ENCODE results near the gene NLRP6. TPM values are rescaled to one million over a fixed set of nuclear protein-coding genes. Genes with fewer than 3 reads are reported as not detected.

The NLRP6 gene
- total and polyA plus RNA-seq, 2 donors from 2014 or later, result 0.32 to 1.6 TPM

GRCh38 chr11:241634-242033 lies 36.6 kb upstream of the NLRP6 start:
- no peak for TF ChIP-seq CTCF (IDR thresholded peaks at IDR 0.05; ENCODE audit: borderline replicate concordance, extremely low read depth, insufficient read depth)
- Histone ChIP-seq H3K9ac (ENCODE audit: low read length in 3 of 3) (no peak overlapping the region), H3K4me3 (ENCODE audit: low read length in 3 of 3) (no peak overlapping the region), H3K36me3 (ENCODE audit: control insufficient read depth in 2 of 3, insufficient read depth in 3 of 3, low read length in 3 of 3) (peaks cover 9 to 14% (median 13%) of the 10 kb centered on the region in 3 donors), H3K4me1 (ENCODE audit: control insufficient read depth in 2 of 3, insufficient read depth in 2 of 3, low read depth in 1 of 3, low read length in 3 of 3) (peaks cover 0 to 12% (median 6%) of the 10 kb centered on the region in 3 donors), H3K9me3 (ENCODE audit: control insufficient read depth in 2 of 3, insufficient read depth in 1 of 3, low read length in 3 of 3) (no peaks in the 10 kb centered on the region), H3K27me3 (ENCODE audit: control insufficient read depth, insufficient read depth, low read length) (no peaks in the 10 kb centered on the region), H3K27ac (ENCODE audit: low read depth in 2 of 2, low read length in 2 of 2) (no peak overlapping the region)
- FAIRE-seq (no peak), DNase-seq (no peak)
- intact Hi-C loops (cut with DNase I), result no loop called here

- intact Hi-C loops (cut with DNase I), result no loop called here
Observed at GRCh38 chr11:244376-244775, 33.8 kb upstream of the NLRP6 start.

GRCh38 chr11:249062-249461 lies 29.1 kb upstream of the NLRP6 start:
- Histone ChIP-seq H3K4me3 (ENCODE audit: low read length in 3 of 3) (no peak overlapping the region), H3K36me3 (ENCODE audit: control insufficient read depth in 2 of 3, insufficient read depth in 3 of 3, low read length in 3 of 3) (peaks cover 17 to 45% (median 43%) of the 10 kb centered on the region in 3 donors), H3K9ac (ENCODE audit: low read length in 3 of 3) (no peak overlapping the region), H3K27ac (ENCODE audit: low read depth in 2 of 2, low read length in 2 of 2) (no peak overlapping the region), H3K9me3 (ENCODE audit: control insufficient read depth in 2 of 3, insufficient read depth in 1 of 3, low read length in 3 of 3) (no peaks in the 10 kb centered on the region), H3K27me3 (ENCODE audit: control insufficient read depth, insufficient read depth, low read length) (no peaks in the 10 kb centered on the region), H3K4me1 (ENCODE audit: control insufficient read depth in 2 of 3, insufficient read depth in 2 of 3, low read depth in 1 of 3, low read length in 3 of 3) (no peaks in the 10 kb centered on the region)
- FAIRE-seq, result no peak
- DNase-seq, result no peak
- no peak for TF ChIP-seq CTCF (IDR thresholded peaks at IDR 0.05; ENCODE audit: borderline replicate concordance, extremely low read depth, insufficient read depth)
- intact Hi-C loops (cut with DNase I), result no loop called here

More at GRCh38 chr11:244376-244775, 33.8 kb upstream of the NLRP6 start:
- FAIRE-seq (no peak), DNase-seq (no peak)
- H3K36me3 ChIP-seq (ENCODE audit: control insufficient read depth in 2 of 3, insufficient read depth in 3 of 3, low read length in 3 of 3), result peaks cover 17 to 32% (median 30%) of the 10 kb centered on the region in 3 donors
- H3K27ac ChIP-seq (ENCODE audit: low read depth in 2 of 2, low read length in 2 of 2), result no peak overlapping the region
- H3K27me3 ChIP-seq (ENCODE audit: control insufficient read depth, insufficient read depth, low read length), result no peaks in the 10 kb centered on the region
- no peak for TF ChIP-seq CTCF (IDR thresholded peaks at IDR 0.05; ENCODE audit: borderline replicate concordance, extremely low read depth, insufficient read depth)
- no peaks in the 10 kb centered on the region for H3K9me3 ChIP-seq (ENCODE audit: control insufficient read depth in 2 of 3, insufficient read depth in 1 of 3, low read length in 3 of 3)
- H3K9ac ChIP-seq (ENCODE audit: low read length in 3 of 3), result no peak overlapping the region
- no peaks in the 10 kb centered on the region for H3K4me1 ChIP-seq (ENCODE audit: control insufficient read depth in 2 of 3, insufficient read depth in 2 of 3, low read depth in 1 of 3, low read length in 3 of 3)
- H3K4me3 ChIP-seq (ENCODE audit: low read length in 3 of 3), result no peak overlapping the region

GRCh38 chr11:250274-250673 lies 27.9 kb upstream of the NLRP6 start:
- H3K9me3 ChIP-seq (ENCODE audit: control insufficient read depth in 2 of 3, insufficient read depth in 1 of 3, low read length in 3 of 3), result no peaks in the 10 kb centered on the region
- FAIRE-seq, result no peak
- no peak for TF ChIP-seq CTCF (IDR thresholded peaks at IDR 0.05; ENCODE audit: borderline replicate concordance, extremely low read depth, insufficient read depth)

More at GRCh38 chr11:250274-250673, 27.9 kb upstream of the NLRP6 start:
- H3K4me3 ChIP-seq (ENCODE audit: low read length in 3 of 3), result no peak overlapping the region
- intact Hi-C loops (cut with DNase I), result no loop called here
- DNase-seq, result no peak
- H3K27ac ChIP-seq (ENCODE audit: low read depth in 2 of 2, low read length in 2 of 2), result no peak overlapping the region
- no peaks in the 10 kb centered on the region for H3K27me3 ChIP-seq (ENCODE audit: control insufficient read depth, insufficient read depth, low read length)
- no peaks in the 10 kb centered on the region for H3K4me1 ChIP-seq (ENCODE audit: control insufficient read depth in 2 of 3, insufficient read depth in 2 of 3, low read depth in 1 of 3, low read length in 3 of 3)
- H3K9ac ChIP-seq (ENCODE audit: low read length in 3 of 3), result no peak overlapping the region
- peaks cover 15 to 40% (median 36%) of the 10 kb centered on the region in 3 donors for H3K36me3 ChIP-seq (ENCODE audit: control insufficient read depth in 2 of 3, insufficient read depth in 3 of 3, low read length in 3 of 3)

Data from kidney (tissue), 14 donors.